Psoas muscle (tissue), 8 donors: ENCODE measurements around the gene KCNS3. TPM values are rescaled to one million over a fixed set of nuclear protein-coding genes. Genes with fewer than 3 reads are reported as not detected.
A peak's percentile ranks its signal among the peaks of the same experiment; 100 is the strongest.

Source experiments
- ATAC-seq, 4 donors: fragments of 200-7000 bp; cut with Tn5 transposase; one replicate each; pipeline ENCODE4 v1.9.1; 2020; ENCODE audit warnings: moderate library complexity in 3 of 4, mild to moderate bottlenecking in 2 of 4
- DNase-seq, 2 donors: peaks; one replicate each; pipeline ENCODE4 v3.0.0-alpha.2; 2020
- H3K27ac ChIP-seq: fragments of 200-600 bp; one replicate; pipeline ENCODE4 v1.8.0; 2022
- H3K27me3 ChIP-seq, 3 donors: fragments of 200-600 bp in 1 of 3; one replicate each; pipeline versions ENCODE4 v1.6.1 to v1.8.0; 2013 to 2022; ENCODE audit warnings: low read length in 2 of 3, mild to moderate bottlenecking in 2 of 3, moderate library complexity in 1 of 3; ENCODE audit not compliant: insufficient read depth in 3 of 3
- H3K36me3 ChIP-seq, 2 donors: fragments of 200-600 bp in 1 of 2; one replicate each; pipeline versions ENCODE4 v1.6.1 to v1.8.0; 2013 to 2022; ENCODE audit warnings: low read depth in 1 of 2, mild to moderate bottlenecking in 1 of 2, moderate library complexity in 1 of 2; ENCODE audit not compliant: insufficient read depth in 1 of 2
- H3K4me1 ChIP-seq: fragments of 200-600 bp; one replicate; pipeline ENCODE4 v1.8.0; 2022
- H3K4me3 ChIP-seq: fragments of 200-600 bp; one replicate; pipeline ENCODE4 v1.8.0; 2022; ENCODE audit warnings: mild to moderate bottlenecking
- H3K9me3 ChIP-seq: fragments of 200-600 bp; one replicate; pipeline ENCODE4 v1.8.0; 2022
- WGBS, 3 donors: extraction: QIAGEN DNeasy Blood & Tissue Kit; methylation state at CpG; one replicate each; pipeline versions ENCODE4 v1.1.6 to v1.1.7; 2013; 5-methylcytosine and 5-hydroxymethylcytosine counted together
- intact Hi-C, 2 donors: fragments of 100-400 bp; cut with DNase I; formaldehyde crosslinking; loops; one replicate each; pipeline versions ENCODE4 v1.11.0 to v1.14.2; 2022
- polyA plus RNA-seq, 3 donors: library from polyadenylated mRNA; stranded (reverse); fragments of 200-250 nt; gene quantifications; one replicate each; pipeline ENCODE4 v1.2.3, GENCODE V29; 2013
- total RNA-seq, 4 donors: library from RNA; stranded (reverse); fragmentation: NEBNext Ultra II Directional in 2 of 4; extraction: Animal tissue kit (Norgen Biotek cat#: 25700) in 2 of 4; gene quantifications; one replicate each; pipeline versions ENCODE4 v1.2.1 to v1.2.4, GENCODE V29; 2021 to 2023
- TF ChIP-seq, protein P1 (sequence below): fragments of 200-600 bp; IDR thresholded peaks from one replicate; pipeline ENCODE4 v1.8.0; 2022; ENCODE audit warnings: antibody characterized with exemption
- donor health status: healthy with polysubstance abuse.
- donor health status: DM: no; HTN: no; CAD: no; lungs with moderate emphysema.
- donor health status: Bipolar disorder and iron deficiency.
- donor health status: healthy.
- donor health status: DM: yes; HTN: yes; CAD: no.
- donor health status: DM: no; HTN: no; CAD: no.
- donor health status: DM: no; HTN: no; CAD: no.
- donor health status: DM: yes; HTN: yes; CAD: no.

Gene KCNS3
- total and polyA plus RNA-seq, 7 donors, result 3.6 to 29.2 (median 12.1) TPM

DNA sequence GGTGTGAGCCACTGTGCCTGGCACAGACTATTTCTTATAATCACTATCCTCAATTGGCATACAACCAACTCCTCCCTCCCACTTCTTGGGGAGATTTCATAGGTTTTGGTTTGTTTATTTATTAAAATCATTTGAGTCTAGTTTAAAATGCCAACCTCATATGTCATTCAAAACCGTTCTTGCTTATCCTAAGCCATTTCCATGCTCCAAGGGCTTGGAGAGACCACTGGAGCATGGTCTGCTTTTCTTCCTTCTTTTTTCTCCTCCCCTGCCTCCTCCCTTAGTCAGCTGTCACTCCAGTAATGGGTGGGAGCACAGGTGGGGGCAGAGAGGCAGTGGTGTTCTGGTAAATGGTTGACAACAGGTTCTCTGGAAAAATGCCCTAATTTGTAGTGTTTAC, 20.4 kb upstream of the KCNS3 start:
- Histone ChIP-seq H3K9me3 (no peaks in the 10 kb centered on the region), H3K27me3 (no peaks in the 10 kb centered on the region), H3K27ac (no peak overlapping the region), H3K4me1 (no peaks in the 10 kb centered on the region), H3K4me3 (no peak overlapping the region), H3K36me3 (no peaks in the 10 kb centered on the region)
- WGBS, 3 donors, result 65 to 94% (median 84%) methylated on average over 1 of the region's 1 CpG
- intact Hi-C loops, result loop anchor here in 1 of 2 donors (10.0 kb wide), 1 partner anchor 517 kb away; no protein-coding TSS in a partner anchor
- ATAC-seq, result no peak
- DNase-seq, result no peak
- TF ChIP-seq, protein P1, sequence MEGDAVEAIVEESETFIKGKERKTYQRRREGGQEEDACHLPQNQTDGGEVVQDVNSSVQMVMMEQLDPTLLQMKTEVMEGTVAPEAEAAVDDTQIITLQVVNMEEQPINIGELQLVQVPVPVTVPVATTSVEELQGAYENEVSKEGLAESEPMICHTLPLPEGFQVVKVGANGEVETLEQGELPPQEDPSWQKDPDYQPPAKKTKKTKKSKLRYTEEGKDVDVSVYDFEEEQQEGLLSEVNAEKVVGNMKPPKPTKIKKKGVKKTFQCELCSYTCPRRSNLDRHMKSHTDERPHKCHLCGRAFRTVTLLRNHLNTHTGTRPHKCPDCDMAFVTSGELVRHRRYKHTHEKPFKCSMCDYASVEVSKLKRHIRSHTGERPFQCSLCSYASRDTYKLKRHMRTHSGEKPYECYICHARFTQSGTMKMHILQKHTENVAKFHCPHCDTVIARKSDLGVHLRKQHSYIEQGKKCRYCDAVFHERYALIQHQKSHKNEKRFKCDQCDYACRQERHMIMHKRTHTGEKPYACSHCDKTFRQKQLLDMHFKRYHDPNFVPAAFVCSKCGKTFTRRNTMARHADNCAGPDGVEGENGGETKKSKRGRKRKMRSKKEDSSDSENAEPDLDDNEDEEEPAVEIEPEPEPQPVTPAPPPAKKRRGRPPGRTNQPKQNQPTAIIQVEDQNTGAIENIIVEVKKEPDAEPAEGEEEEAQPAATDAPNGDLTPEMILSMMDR, result no peak

DNA sequence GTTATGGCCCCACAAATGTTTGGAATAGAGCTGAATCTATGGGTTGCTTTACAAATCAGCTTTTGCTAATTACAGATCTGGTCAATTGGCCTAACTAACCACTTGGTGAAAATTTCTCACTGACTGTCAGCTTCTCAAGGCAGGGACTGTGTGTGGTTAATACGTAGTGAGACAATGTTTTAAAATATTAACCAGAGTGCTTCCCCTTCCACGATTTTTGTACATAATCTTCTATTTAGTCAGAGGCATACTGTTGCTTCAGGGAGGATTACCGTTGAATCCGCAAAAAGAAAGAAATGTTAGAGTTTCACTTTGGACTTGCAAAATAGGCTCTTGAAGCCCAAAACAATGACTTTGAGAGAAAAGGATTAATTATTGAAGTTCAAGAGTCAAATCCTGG, 14.9 kb upstream of the KCNS3 start:
- intact Hi-C loops, result no loop called here
- DNase-seq (no peak), ATAC-seq (no peak)
- Histone ChIP-seq H3K27me3 (no peaks in the 10 kb centered on the region), H3K27ac (no peak overlapping the region), H3K9me3 (no peaks in the 10 kb centered on the region), H3K36me3 (no peaks in the 10 kb centered on the region), H3K4me3 (no peak overlapping the region), H3K4me1 (no peaks in the 10 kb centered on the region)
- WGBS, 3 donors, result 56 to 81% (median 61%) methylated on average over 4 of the region's 4 CpGs
- TF ChIP-seq, protein P1, result no peak

DNA sequence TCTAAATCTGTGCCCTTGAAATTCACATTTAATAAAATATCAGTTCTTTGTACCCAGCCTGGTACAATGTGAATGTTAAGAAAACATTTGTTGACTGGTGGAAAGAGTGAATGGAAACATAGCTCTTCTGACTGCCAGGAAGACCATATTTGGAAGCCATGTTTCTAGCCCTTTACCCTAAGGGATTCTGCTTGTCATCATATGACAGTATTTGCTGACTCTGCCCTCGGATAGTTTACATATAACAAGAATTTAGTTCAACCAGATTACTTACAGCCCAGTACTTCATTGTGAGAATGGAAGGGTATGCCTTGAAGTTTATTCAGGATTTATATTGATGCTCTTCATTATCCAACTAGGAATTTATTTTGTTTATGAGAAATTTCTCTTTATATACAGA, 13.8 kb upstream of the KCNS3 start:
- ATAC-seq, result no peak
- H3K36me3 ChIP-seq, result no peaks in the 10 kb centered on the region
- H3K27me3 ChIP-seq, result no peaks in the 10 kb centered on the region
- TF ChIP-seq, protein P1, result no peak
- H3K9me3 ChIP-seq, result no peaks in the 10 kb centered on the region
- H3K4me1 ChIP-seq, result no peaks in the 10 kb centered on the region
- no peak overlapping the region for H3K27ac ChIP-seq
- H3K4me3 ChIP-seq, result no peak overlapping the region
- WGBS, 3 donors, result 19 to 38% (median 25%) methylated on average over 1 of the region's 1 CpG
- DNase-seq, result no peak
- intact Hi-C loops, result no loop called here

DNA sequence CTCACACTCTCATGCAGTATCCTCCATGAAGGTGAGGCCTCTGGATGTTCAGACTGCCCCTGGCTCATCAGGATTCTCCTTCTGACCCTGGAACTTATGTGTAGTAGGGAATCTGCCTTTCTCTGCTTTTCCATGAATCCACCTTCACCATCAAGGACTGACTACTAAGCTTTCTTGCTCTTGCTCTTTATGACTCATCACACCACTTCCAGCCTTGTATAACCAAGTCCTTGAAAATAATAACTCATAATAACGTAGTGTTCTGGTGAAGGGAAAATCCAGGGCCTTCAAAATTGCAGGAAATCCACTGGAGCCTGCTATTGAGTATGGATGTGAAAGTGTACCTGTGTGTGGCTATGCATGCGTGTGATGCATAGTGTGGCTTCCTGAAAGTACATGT, 11.3 kb upstream of the KCNS3 start:
- Histone ChIP-seq H3K4me3 (no peak overlapping the region), H3K27ac (no peak overlapping the region), H3K27me3 (no peaks in the 10 kb centered on the region), H3K4me1 (no peaks in the 10 kb centered on the region), H3K9me3 (no peaks in the 10 kb centered on the region), H3K36me3 (no peaks in the 10 kb centered on the region)
- intact Hi-C loops, result no loop called here
- DNase-seq (no peak), ATAC-seq (no peak)
- 89 to 97% (median 90%) methylated on average over 2 of the region's 2 CpGs for WGBS, 3 donors
- TF ChIP-seq, protein P1, result no peak

DNA sequence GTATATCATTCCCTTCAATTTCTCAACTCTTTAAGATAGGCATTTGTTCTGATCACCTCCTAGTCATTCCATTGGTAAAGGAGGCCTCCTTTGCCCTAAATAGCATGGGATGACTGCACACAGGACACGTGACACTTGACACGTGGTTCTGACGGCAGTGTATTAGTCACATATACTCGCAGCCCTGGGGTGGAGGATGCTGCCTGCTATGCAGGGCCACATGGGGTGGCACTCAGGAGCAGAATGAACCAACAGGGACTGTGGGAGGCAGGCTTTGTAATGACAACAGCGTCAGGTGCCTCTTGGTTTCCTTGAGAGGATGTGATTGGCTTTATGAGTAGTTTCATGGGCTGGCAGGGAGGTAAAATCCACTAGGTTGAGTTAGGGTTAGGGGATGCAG, 9.3 kb upstream of the KCNS3 start:
- Histone ChIP-seq H3K4me3 (no peak overlapping the region), H3K27ac (no peak overlapping the region), H3K27me3 (no peaks in the 10 kb centered on the region), H3K36me3 (no peaks in the 10 kb centered on the region), H3K4me1 (no peaks in the 10 kb centered on the region), H3K9me3 (no peaks in the 10 kb centered on the region)
- ATAC-seq, result peak; percentile 61 to 82 (median 62)
- 63 to 80% (median 65%) methylated on average over 5 of the region's 5 CpGs for WGBS, 3 donors
- intact Hi-C loops, result no loop called here
- DNase-seq, result no peak
- TF ChIP-seq, protein P1, result no peak
